GM12873 (cell line): ENCODE results near the gene RMND5A.

Source experiments
- CTCF ChIP-seq: IDR thresholded peaks from 2 replicates; pipeline ENCODE4 v1.5.1; 2012; ENCODE audit warnings: low read depth, mild to moderate bottlenecking, moderate library complexity, low read length, control low read depth; ENCODE audit not compliant: insufficient read depth; ENCODE audit errors: missing control alignments

RMND5A gene

GRCh38 chr2:86787736-86788135, 67.6 kb downstream of the RMND5A start:
- no peak for TF ChIP-seq CTCF

GRCh38 chr2:86788165-86788564, 68.1 kb downstream of the RMND5A start:
- TF ChIP-seq CTCF = no peak

GRCh38 chr2:86788881-86789686, 69.0 kb downstream of the RMND5A start:
- TF ChIP-seq CTCF = no peak

GRCh38 chr2:86789687-86790133, 69.6 kb downstream of the RMND5A start:
- no peak for TF ChIP-seq CTCF

GRCh38 chr2:86790134-86790675, 70.1 kb downstream of the RMND5A start:
- TF ChIP-seq CTCF = no peak

- TF ChIP-seq CTCF = no peak
These were observed 70.8 kb downstream of the RMND5A start, which contains the start of gene CD8A for GRCh38 chr2:86790676-86791572. Gene CD8A, minus strand, starts transcription at chr2:86790913. Its CDS starts 88 bp downstream, at chr2:86790825.

- TF ChIP-seq CTCF = no peak
These were observed 71.5 kb downstream of the RMND5A start for GRCh38 chr2:86791573-86791972.
